22Rv1 (cell line): Measurements from ENCODE around the gene TGFB1I1.

Experiments
- H3K27ac ChIP-seq: fragments of 450-650 bp; 2 replicates; pipeline ENCODE4 v1.5.1; 2017
- CTCF ChIP-seq: fragments of 450-650 bp; IDR thresholded peaks from 2 replicates; pipeline ENCODE4 v1.5.1; 2017; ENCODE audit warnings: mild to moderate bottlenecking
- ZFX ChIP-seq: fragments of 450-650 bp; IDR thresholded peaks from 2 replicates; pipeline ENCODE4 v1.6.1; 2017; ENCODE audit warnings: antibody characterized with exemption, borderline replicate concordance

The TGFB1I1 gene

GRCh38 chr16:31471875-31472708 lies at the start of gene TGFB1I1:
Gene TGFB1I1, plus strand, starts transcription at chr16:31472152. Its CDS starts 37 bp downstream, at chr16:31472189.
- H3K27ac ChIP-seq, result no peak within 1 kb of the TSS
- TF ChIP-seq CTCF (no peak), ZFX (no peak)

- H3K27ac ChIP-seq, result no peak overlapping the region
- TF ChIP-seq ZFX (no peak), CTCF (no peak)
These were observed 48.7 kb upstream of the TGFB1I1 start for GRCh38 chr16:31423241-31423640.

DNA sequence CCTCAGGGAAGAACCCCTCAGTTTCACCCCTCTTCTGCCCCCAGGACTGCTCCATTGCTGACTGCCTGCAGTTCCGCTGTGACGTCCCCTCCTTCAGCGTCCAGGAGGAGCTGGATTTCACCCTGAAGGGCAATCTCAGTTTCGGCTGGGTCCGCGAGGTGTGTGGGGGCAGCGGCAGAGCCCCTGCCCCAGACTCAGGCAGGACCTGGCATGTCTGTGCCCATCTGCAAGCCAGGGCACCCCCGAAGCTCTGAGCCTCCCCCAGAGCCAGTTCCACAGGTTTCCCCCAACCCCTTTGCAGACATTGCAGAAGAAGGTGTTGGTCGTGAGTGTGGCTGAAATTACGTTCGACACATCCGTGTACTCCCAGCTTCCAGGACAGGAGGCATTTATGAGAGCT lies 48.2 kb upstream of the TGFB1I1 start:
- no peak overlapping the region for H3K27ac ChIP-seq
- TF ChIP-seq ZFX, result no peak

DNA sequence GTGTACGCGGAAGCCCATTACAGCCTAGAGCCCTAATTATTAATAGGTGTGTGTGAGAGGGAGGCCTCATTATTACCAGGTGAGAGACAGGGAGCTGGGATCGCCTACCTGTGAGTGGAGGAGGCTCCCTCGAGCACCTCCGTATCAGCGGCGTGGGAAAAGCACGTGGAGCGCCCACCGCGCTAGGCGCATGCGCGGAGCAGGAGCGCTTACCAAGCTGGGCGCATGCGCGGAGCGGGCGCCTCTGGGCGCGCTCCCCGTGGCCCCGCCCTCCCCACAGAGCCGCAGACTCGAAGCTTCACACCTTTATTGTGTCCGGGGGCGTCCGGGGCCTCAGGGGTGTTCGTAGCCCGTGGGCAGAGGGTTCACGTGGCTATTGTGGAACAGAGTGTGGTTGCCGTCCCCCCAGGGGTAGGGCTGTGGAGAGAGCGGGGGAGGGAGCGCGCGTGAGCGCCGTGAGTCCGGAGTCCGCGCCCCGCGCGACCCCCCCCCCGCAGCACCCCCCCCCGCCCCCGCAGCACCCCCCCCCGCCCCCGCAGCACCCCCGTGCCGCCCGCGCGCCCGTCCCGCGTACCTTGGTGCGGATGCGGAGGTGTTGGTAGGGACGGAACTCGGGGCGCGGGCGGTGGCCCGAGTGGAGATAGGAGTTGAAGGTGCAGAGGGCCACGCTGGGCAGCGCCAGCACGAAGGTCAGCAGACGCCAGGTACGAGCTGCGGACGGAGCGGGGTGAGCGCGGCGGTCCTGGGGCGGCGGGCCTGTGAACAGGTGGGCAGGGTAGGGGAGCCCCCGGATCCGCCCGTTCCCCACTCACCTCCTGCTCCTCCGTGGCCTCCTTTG lies 44.3 kb upstream of the TGFB1I1 start:
- TF ChIP-seq ZFX, result no peak
- TF ChIP-seq CTCF, result no peak
- no peak overlapping the region for H3K27ac ChIP-seq

- no peak for TF ChIP-seq ZFX
- TF ChIP-seq CTCF, result no peak
- no peak within 1 kb of the TSS for H3K27ac ChIP-seq
These were observed 43.7 kb upstream of the TGFB1I1 start, which contains the start of gene COX6A2 for GRCh38 chr16:31428279-31428597. Gene COX6A2, minus strand, starts transcription at chr16:31428360. Its CDS starts 35 bp downstream, at chr16:31428325.

DNA sequence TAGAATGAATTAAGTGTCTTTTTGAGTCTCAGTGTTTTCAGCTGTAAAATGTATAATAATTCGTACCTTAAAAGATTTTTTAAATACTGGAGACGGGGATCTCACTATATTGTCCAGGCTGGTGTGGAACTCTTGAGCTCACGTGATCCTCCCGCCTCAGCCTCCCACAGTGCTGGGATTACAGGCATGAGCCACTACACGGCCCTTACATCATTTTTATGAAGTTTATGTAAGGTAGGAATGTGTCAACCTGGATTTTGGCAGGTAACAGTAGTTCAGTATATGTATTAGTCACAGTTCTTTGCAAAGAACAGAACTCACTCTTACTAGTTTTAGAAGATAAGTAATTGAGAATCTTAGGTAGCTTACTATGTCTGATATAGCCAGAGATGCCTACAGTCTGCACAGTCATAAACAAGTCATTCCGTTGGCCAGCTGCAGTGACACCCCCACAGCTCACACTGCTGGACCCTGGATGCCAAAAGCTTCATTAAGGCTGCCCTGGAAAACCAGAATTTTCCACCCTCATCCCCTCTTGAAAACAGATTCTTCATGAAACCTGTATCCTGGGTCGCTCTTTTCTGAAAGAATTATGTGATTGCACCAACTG lies 43.2 kb upstream of the TGFB1I1 start:
- TF ChIP-seq ZFX (no peak), CTCF (no peak)
- no peak overlapping the region for H3K27ac ChIP-seq

- TF ChIP-seq CTCF (no peak), ZFX (no peak)
- no peak overlapping the region for H3K27ac ChIP-seq
These were observed 42.6 kb upstream of the TGFB1I1 start for GRCh38 chr16:31429314-31429713.
